HepG2 (cell line): Measurements from ENCODE around the gene TEKTIP1. TPM values are rescaled to one million over a fixed set of nuclear protein-coding genes. Genes with fewer than 3 reads are reported as not detected.
A peak's percentile ranks its signal among the peaks of the same experiment; 100 is the strongest.

ENCODE experiments used
- HOXA9 ChIP-seq: sonication (generic); formaldehyde crosslinking; IDR thresholded peaks from 2 replicates; pipeline ENCODE4 v1.8.1; 2022; ENCODE audit warnings: missing genetic modification reagents, mild to moderate bottlenecking, moderate library complexity, borderline replicate concordance
- IKZF4 ChIP-seq: sonication (generic); formaldehyde crosslinking; IDR thresholded peaks from 2 replicates; pipeline ENCODE4 v1.5.1; 2020; ENCODE audit warnings: borderline replicate concordance, mild to moderate bottlenecking, low read depth, missing genetic modification reagents; ENCODE audit errors: not compliant biosample characterization
- KAT7 ChIP-seq: IDR thresholded peaks from 2 replicates; pipeline ENCODE4 v1.6.1; 2018; ENCODE audit warnings: borderline replicate concordance, missing compliant biosample characterization
- KDM4B ChIP-seq: sonication (generic); formaldehyde crosslinking; IDR thresholded peaks from 2 replicates; pipeline ENCODE4 v1.4.0; 2020; ENCODE audit warnings: missing genetic modification reagents
- KLF6 ChIP-seq: IDR thresholded peaks from 2 replicates; pipeline ENCODE4 v1.8.0; 2016; ENCODE audit warnings: missing biosample characterization, missing genetic modification reagents
- NFIC ChIP-seq: IDR thresholded peaks from 2 replicates; pipeline ENCODE4 v1.6.1; 2012; ENCODE audit warnings: mild to moderate bottlenecking, low read length, inconsistent platforms
- NR2F1 ChIP-seq, 2 experiments: fragments of 450-650 bp in 1 of 2; formaldehyde crosslinking in 1 of 2; IDR thresholded peaks; 2 replicates each; pipeline versions ENCODE4 v1.5.0 to v1.6.1; 2016 to 2020; ENCODE audit warnings: mild to moderate bottlenecking in 1 of 2, missing compliant biosample characterization in 1 of 2, missing genetic modification reagents in 1 of 2, moderate library complexity in 1 of 2
- POLR2A ChIP-seq, 2 experiments: IDR thresholded peaks; 2 replicates each; pipeline ENCODE4 v1.6.1; 2011; ENCODE audit warnings: low read depth in 2 of 2, low read length in 2 of 2, mild to moderate bottlenecking in 1 of 2, moderate library complexity in 1 of 2; ENCODE audit not compliant: insufficient read depth in 1 of 2
- RARG ChIP-seq: sonication (generic); formaldehyde crosslinking; IDR thresholded peaks from 2 replicates; pipeline ENCODE4 v1.4.0; 2020; ENCODE audit warnings: low read depth, mild to moderate bottlenecking, missing genetic modification reagents
- SALL1 ChIP-seq: sonication (generic); formaldehyde crosslinking; IDR thresholded peaks from 2 replicates; pipeline ENCODE4 v1.8.0; 2022; ENCODE audit warnings: mild to moderate bottlenecking, missing genetic modification reagents
- SETDB1 ChIP-seq: sonication (generic); formaldehyde crosslinking; IDR thresholded peaks from 2 replicates; pipeline ENCODE4 v1.5.1; 2020; ENCODE audit warnings: missing genetic modification reagents, mild to moderate bottlenecking, borderline replicate concordance
- ZNF10 ChIP-seq: sonication (generic); formaldehyde crosslinking; IDR thresholded peaks from 2 replicates; pipeline ENCODE4 v1.4.0; 2020; ENCODE audit warnings: mild to moderate bottlenecking, low read depth, missing genetic modification reagents, borderline replicate concordance
- ZNF256 ChIP-seq: sonication (generic); formaldehyde crosslinking; conservative IDR thresholded peaks from 2 replicates; pipeline ENCODE4 v1.4.0; 2020; ENCODE audit warnings: missing genetic modification reagents
- polyA plus RNA-seq, 8 experiments: library from polyadenylated mRNA; depleted of rRNA in 3 of 8; stranded (reverse) in 7 of 8; unstranded in 1 of 8; fragments of >200 nt; fragmentation: Illumina TruSeq in 4 of 8; extraction: Trizol in 4 of 8; gene quantifications; 2 replicates each; pipeline versions ENCODE4 v1.2.1 to v1.2.3, GENCODE V29; 2011 to 2016; ENCODE audit warnings: low read depth in 4 of 8, missing spikeins in 1 of 8, mixed read lengths in 1 of 8; ENCODE audit not compliant: insufficient read depth in 1 of 8
- total RNA-seq, 5 experiments: library from RNA; depleted of rRNA; stranded (reverse); fragments of >200 nt; fragmentation: Illumina TruSeq; extraction: Trizol; gene quantifications; 2 replicates each; pipeline ENCODE4 v1.2.3, GENCODE V29; 2016; ENCODE audit warnings: low read depth in 1 of 5
- TF ChIP-seq, protein P1 (sequence below): sonication (generic); formaldehyde crosslinking; IDR thresholded peaks from 2 replicates; pipeline ENCODE4 v1.4.0; 2020; ENCODE audit warnings: missing genetic modification reagents
- TF ChIP-seq, protein P2 (sequence below): sonication (generic); formaldehyde crosslinking; IDR thresholded peaks from 2 replicates; pipeline ENCODE4 v1.5.0; 2020; ENCODE audit warnings: missing genetic modification reagents
- TF ChIP-seq, protein P3 (sequence below): sonication (generic); formaldehyde crosslinking; IDR thresholded peaks from 2 replicates; pipeline ENCODE4 v1.5.1; 2020; ENCODE audit warnings: mild to moderate bottlenecking, missing genetic modification reagents, moderate library complexity

TEKTIP1 gene
- total and polyA plus RNA-seq, 2 of the 13 experiments (the other 11 are each of a cell fraction or from before 2014, with no cell fraction given) = not detected

DNA sequence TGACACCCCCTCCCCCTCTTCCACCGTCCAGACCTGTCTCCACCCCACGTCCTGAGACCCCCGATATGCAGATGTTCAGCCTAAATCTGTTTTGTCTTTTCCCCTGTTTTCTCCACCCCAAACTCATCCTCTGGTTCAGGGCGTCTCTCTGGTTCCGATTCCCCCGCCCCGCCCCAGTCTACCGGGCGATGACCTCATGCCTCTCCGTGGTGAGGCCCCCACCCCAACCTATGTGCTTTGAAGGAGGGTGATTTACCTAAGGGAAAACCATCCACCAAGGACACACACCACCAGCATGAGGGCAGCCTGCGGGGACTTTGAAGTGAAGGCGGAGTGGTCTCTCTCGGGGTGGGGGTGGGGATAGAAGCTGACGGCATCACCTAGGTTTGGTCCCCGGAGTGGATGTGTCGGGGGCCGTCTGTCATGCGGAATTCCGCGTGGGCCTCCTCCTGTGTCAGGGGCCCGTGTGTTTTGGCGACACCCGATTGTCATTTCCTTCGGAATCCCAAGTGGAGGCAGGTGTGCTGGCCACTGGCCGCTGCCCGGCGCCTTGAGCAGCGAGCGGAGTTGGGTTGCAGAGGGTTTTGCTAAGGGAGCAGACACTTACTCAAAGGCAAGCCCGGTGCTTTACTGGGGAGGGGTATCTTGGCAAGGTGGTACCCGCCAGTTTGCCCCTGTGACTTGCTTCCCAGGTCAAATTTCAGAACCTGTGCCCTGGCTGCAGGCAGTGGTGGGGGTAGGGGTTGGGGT lies 31.4 kb upstream of the TEKTIP1 start (continued):
- TF ChIP-seq, protein P1, sequence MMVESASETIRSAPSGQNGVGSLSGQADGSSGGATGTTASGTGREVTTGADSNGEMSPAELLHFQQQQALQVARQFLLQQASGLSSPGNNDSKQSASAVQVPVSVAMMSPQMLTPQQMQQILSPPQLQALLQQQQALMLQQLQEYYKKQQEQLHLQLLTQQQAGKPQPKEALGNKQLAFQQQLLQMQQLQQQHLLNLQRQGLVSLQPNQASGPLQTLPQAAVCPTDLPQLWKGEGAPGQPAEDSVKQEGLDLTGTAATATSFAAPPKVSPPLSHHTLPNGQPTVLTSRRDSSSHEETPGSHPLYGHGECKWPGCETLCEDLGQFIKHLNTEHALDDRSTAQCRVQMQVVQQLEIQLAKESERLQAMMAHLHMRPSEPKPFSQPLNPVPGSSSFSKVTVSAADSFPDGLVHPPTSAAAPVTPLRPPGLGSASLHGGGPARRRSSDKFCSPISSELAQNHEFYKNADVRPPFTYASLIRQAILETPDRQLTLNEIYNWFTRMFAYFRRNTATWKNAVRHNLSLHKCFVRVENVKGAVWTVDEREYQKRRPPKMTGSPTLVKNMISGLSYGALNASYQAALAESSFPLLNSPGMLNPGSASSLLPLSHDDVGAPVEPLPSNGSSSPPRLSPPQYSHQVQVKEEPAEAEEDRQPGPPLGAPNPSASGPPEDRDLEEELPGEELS = no peak
- TF ChIP-seq SALL1 (CRISPR knock-in tag) (peak; percentile 70), NFIC (no peak), KDM4B (CRISPR knock-in tag) (no peak), NR2F1 (CRISPR knock-in tag; IDR thresholded peaks at IDR 0.05) (no peak), ZNF256 (CRISPR knock-in tag) (no peak), RARG (CRISPR knock-in tag) (no peak), IKZF4 (CRISPR knock-in tag) (no peak), KLF6 (CRISPR knock-in tag) (no peak), KAT7 (CRISPR knock-in tag) (no peak), ZNF10 (CRISPR knock-in tag) (no peak), HOXA9 (CRISPR knock-in tag) (no peak), POLR2A (IDR thresholded peaks at IDR 0.05; ENCODE audit: insufficient read depth in 1 of 2, low read depth in 2 of 2, low read length in 2 of 2) (0 out of 4 replicates have a peak, but pooled peaks of 1 of the 2 experiments have one; percentile 25), SETDB1 (CRISPR knock-in tag) (no peak)
- TF ChIP-seq, protein P2, sequence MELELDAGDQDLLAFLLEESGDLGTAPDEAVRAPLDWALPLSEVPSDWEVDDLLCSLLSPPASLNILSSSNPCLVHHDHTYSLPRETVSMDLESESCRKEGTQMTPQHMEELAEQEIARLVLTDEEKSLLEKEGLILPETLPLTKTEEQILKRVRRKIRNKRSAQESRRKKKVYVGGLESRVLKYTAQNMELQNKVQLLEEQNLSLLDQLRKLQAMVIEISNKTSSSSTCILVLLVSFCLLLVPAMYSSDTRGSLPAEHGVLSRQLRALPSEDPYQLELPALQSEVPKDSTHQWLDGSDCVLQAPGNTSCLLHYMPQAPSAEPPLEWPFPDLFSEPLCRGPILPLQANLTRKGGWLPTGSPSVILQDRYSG = no peak
- TF ChIP-seq, protein P3, sequence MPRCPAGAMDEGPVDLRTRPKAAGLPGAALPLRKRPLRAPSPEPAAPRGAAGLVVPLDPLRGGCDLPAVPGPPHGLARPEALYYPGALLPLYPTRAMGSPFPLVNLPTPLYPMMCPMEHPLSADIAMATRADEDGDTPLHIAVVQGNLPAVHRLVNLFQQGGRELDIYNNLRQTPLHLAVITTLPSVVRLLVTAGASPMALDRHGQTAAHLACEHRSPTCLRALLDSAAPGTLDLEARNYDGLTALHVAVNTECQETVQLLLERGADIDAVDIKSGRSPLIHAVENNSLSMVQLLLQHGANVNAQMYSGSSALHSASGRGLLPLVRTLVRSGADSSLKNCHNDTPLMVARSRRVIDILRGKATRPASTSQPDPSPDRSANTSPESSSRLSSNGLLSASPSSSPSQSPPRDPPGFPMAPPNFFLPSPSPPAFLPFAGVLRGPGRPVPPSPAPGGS = peak; percentile 71; the same call in 1 of the 2 replicates
